Ovary (tissue), 10 donors: Measurements from ENCODE around the gene MTHFS. TPM values are rescaled to one million over a fixed set of nuclear protein-coding genes. Genes with fewer than 3 reads are reported as not detected.

Source experiments
- DNase-seq, 5 donors: peaks; one replicate each; pipeline ENCODE4 v3.0.0-alpha.2; 2019 to 2020
- H3K27ac ChIP-seq, 2 donors: fragments of 200-600 bp; one replicate each; pipeline versions ENCODE4 v1.5.1 to v1.8.0; 2019 to 2022
- H3K27me3 ChIP-seq: fragments of 200-600 bp; one replicate; pipeline ENCODE4 v1.8.0; 2022
- H3K36me3 ChIP-seq: fragments of 200-600 bp; sonication (generic); one replicate; pipeline ENCODE4 v1.5.1; 2019
- H3K4me1 ChIP-seq: one replicate; pipeline ENCODE4 v1.8.1; 2013; ENCODE audit warnings: mild to moderate bottlenecking, moderate library complexity; ENCODE audit not compliant: insufficient read depth
- H3K4me3 ChIP-seq: fragments of 200-600 bp; sonication (generic); one replicate; pipeline ENCODE4 v1.5.1; 2017
- H3K9me3 ChIP-seq, 2 donors: fragments of 200-600 bp in 1 of 2; sonication (generic) in 1 of 2; one replicate each; pipeline versions ENCODE4 v1.5.1 to v1.8.1; 2013 to 2019; ENCODE audit warnings: mild to moderate bottlenecking in 1 of 2, moderate library complexity in 1 of 2
- CTCF ChIP-seq, 3 donors: fragments of 450-650 bp in 2 of 3; fragments of 200-600 bp in 1 of 3; IDR thresholded peaks; one replicate each; pipeline versions ENCODE4 v1.5.1 to v1.8.0; 2016 to 2022; ENCODE audit warnings: antibody characterized with exemption in 3 of 3, mild to moderate bottlenecking in 1 of 3
- EP300 ChIP-seq: sonication (generic); formaldehyde crosslinking; IDR thresholded peaks from one replicate; pipeline ENCODE4 v1.6.1; 2017; ENCODE audit warnings: antibody characterized with exemption
- POLR2A ChIP-seq: fragments of 450-650 bp; IDR thresholded peaks from one replicate; pipeline ENCODE4 v1.6.1; 2017; ENCODE audit warnings: antibody characterized with exemption, mild to moderate bottlenecking, moderate library complexity
- WGBS, 3 donors: extraction: QIAGEN DNeasy Blood & Tissue Kit in 1 of 3; methylation state at CpG; one replicate each; pipeline versions ENCODE4 v1.1.5 to v1.1.7; 2013 to 2017; 5-methylcytosine and 5-hydroxymethylcytosine counted together
- intact Hi-C, 4 donors: fragments of 100-400 bp; cut with DNase I; formaldehyde crosslinking; loops; one replicate each; pipeline versions ENCODE4 v1.11.0 to v1.15.1; 2022 to 2023
- long read RNA-seq, 3 donors: library from polyadenylated mRNA in 2 of 3; unstranded in 2 of 3; transcript quantifications; one replicate each; pipeline ENCODE4 v2.0.0 and lab custom pipeline, GENCODE V29; 2021 to 2026
- polyA plus RNA-seq, 2 donors: library from polyadenylated mRNA; stranded (reverse); fragments of 200-250 nt in 1 of 2; fragments of 350-450 nt in 1 of 2; fragmentation: Illumina TruSeq in 1 of 2; extraction: RNeasy Lipid Tissue Mini Kit (QIAGEN cat#74804) in 1 of 2; gene quantifications; one replicate each; pipeline ENCODE4 v1.2.3, GENCODE V29; 2013 to 2014
- total RNA-seq, 7 donors: library from RNA; depleted of rRNA in 2 of 7; stranded (reverse); fragments of >200 nt in 2 of 7; fragmentation: NEBNext Ultra II Directional in 3 of 7; extraction: Animal tissue kit (Norgen Biotek cat#: 25700) in 3 of 7; gene quantifications; one replicate each; pipeline versions ENCODE4 v1.1.0 to v1.2.4, GENCODE V29; 2016 to 2023
- donor health status: DM: no; HTN: no; CAD: no; lungs with moderate emphysema.
- donor health status: DM: no; HTN: no; CAD: no.
- donor health status: Bipolar disorder and iron deficiency.
- donor health status: DM: yes; HTN: yes; CAD: no.
- donor health status: DM: no; HTN: no; CAD: no.
- donor health status: DM: yes; HTN: yes; CAD: no.

The MTHFS gene
- 10 to 100 TPM in 4 of 7 donors, 1 to 10 TPM in 3; 5.6 to 25.0 (median 13.6) TPM for total RNA-seq
- polyA plus RNA-seq: 10 to 100 TPM; 21.5 to 24.4 TPM
- long read RNA-seq, donor 1, partial matches to known transcripts: 0 of 3 reads
- long read RNA-seq, donor 1, other reads (novel, unspliced or antisense): 1 of 3 reads
- long read RNA-seq, donor 2, transcript MTHFS-201 (3 exons, 907 nt): major isoform, 13 of 19 reads
- long read RNA-seq, donor 2, partial matches to known transcripts: 0 of 19 reads
- long read RNA-seq, donor 2, other reads (novel, unspliced or antisense): 6 of 19 reads
- long read RNA-seq, donor 3, transcript MTHFS-201 (3 exons, 907 nt): major isoform, 6 of 15 reads
- long read RNA-seq, donor 3, partial matches to known transcripts: 0 of 15 reads
- long read RNA-seq, donor 3, other reads (novel, unspliced or antisense): 8 of 15 reads

GRCh38 chr15:79896634-79897379, at the start of gene MTHFS:
Gene MTHFS, minus strand, starts transcription at chr15:79897014. Its CDS starts 26 bp downstream, at chr15:79896988.
- DNase-seq: peak; percentile 64 to 87 (median 81)
- H3K27ac ChIP-seq: peak within 1 kb of the TSS; percentile 77 to 95
- no peaks in the 10 kb centered on the region for H3K9me3 ChIP-seq
- no peaks in the 10 kb centered on the region for H3K27me3 ChIP-seq
- H3K4me1 ChIP-seq: no peaks in the 10 kb centered on the region
- H3K36me3 ChIP-seq: no peaks in the 10 kb centered on the region
- peak within 1 kb of the TSS; percentile 62 for H3K4me3 ChIP-seq
- intact Hi-C loops: no loop called here
- no peak for TF ChIP-seq POLR2A
- TF ChIP-seq EP300: no peak
- peak; percentile 23 to 56 (median 32) for TF ChIP-seq CTCF (IDR thresholded peaks at IDR 0.05)
- WGBS, 3 donors: 0% methylated on average over 77 to 90 of the region's 90 CpGs

- intact Hi-C loops: no loop called here
- Histone ChIP-seq H3K36me3 (no peaks in the 10 kb centered on the region), H3K4me1 (no peaks in the 10 kb centered on the region), H3K4me3 (no peak overlapping the region), H3K27me3 (no peaks in the 10 kb centered on the region), H3K9me3 (no peaks in the 10 kb centered on the region), H3K27ac (no peak overlapping the region)
- WGBS, 3 donors: 83 to 94% (median 84%) methylated on average over 7 of the region's 7 CpGs
- no peak for TF ChIP-seq CTCF (IDR thresholded peaks at IDR 0.05)
- no peak for TF ChIP-seq EP300
- TF ChIP-seq POLR2A: no peak
- DNase-seq: no peak
These were observed 47.8 kb upstream of the MTHFS start for GRCh38 chr15:79944622-79945021.

- Histone ChIP-seq H3K4me1 (no peaks in the 10 kb centered on the region), H3K36me3 (no peaks in the 10 kb centered on the region), H3K9me3 (no peaks in the 10 kb centered on the region), H3K27ac (no peak overlapping the region), H3K4me3 (no peak overlapping the region), H3K27me3 (no peaks in the 10 kb centered on the region)
- DNase-seq: no peak
- TF ChIP-seq POLR2A (no peak), CTCF (IDR thresholded peaks at IDR 0.05) (no peak), EP300 (no peak)
- intact Hi-C loops: no loop called here
- WGBS, 3 donors: 72 to 79% (median 75%) methylated on average over 1 of the region's 1 CpG
These were observed 47.0 kb upstream of the MTHFS start for GRCh38 chr15:79943820-79944219.

- WGBS, 3 donors: 84 to 88% (median 86%) methylated on average over 7 of the region's 7 CpGs
- no peak for DNase-seq
- no peak overlapping the region for H3K4me3 ChIP-seq
- no peaks in the 10 kb centered on the region for H3K9me3 ChIP-seq
- H3K4me1 ChIP-seq: no peaks in the 10 kb centered on the region
- TF ChIP-seq CTCF (IDR thresholded peaks at IDR 0.05) (no peak), POLR2A (no peak), EP300 (no peak)
- no peaks in the 10 kb centered on the region for H3K36me3 ChIP-seq
- no peaks in the 10 kb centered on the region for H3K27me3 ChIP-seq
- no peak overlapping the region for H3K27ac ChIP-seq
- intact Hi-C loops: no loop called here
These were observed 46.1 kb upstream of the MTHFS start for GRCh38 chr15:79942741-79943481.
